Measurements from ENCODE around the gene SAPCD2.
"Not testable (repeated sequence)": the region's sequence is repeated elsewhere in the genome, so short reads cannot be mapped to it uniquely, and the experiment has no call there.

Gene SAPCD2

GRCh38 chr9:137064880-137065164 is 5.5 kb downstream of the SAPCD2 start:
- H3K4me3 ChIP-seq (ENCODE audit: severe bottlenecking) = no peak overlapping the region
- ATAC-seq (ENCODE audit: low read depth) (no peak), DNase-seq (ENCODE audit: low spot score) (no peak)
- peaks cover 9% of the 10 kb centered on the region for H3K4me1 ChIP-seq (ENCODE audit: insufficient read depth, poor library complexity, severe bottlenecking)
- H3K9me3 ChIP-seq (ENCODE audit: severe bottlenecking) = no peaks in the 10 kb centered on the region
- H3K27ac ChIP-seq (ENCODE audit: poor library complexity, severe bottlenecking) = no peak overlapping the region
- TF ChIP-seq CTCF (IDR thresholded peaks at IDR 0.05; ENCODE audit: poor library complexity, severe bottlenecking) = no peak
- no peaks in the 10 kb centered on the region for H3K36me3 ChIP-seq (ENCODE audit: low read depth)
- H3K27me3 ChIP-seq (ENCODE audit: insufficient read depth, poor library complexity, severe bottlenecking) = no peaks in the 10 kb centered on the region

GRCh38 chr9:137064027-137064879 is 6.1 kb downstream of the SAPCD2 start:
- no peaks in the 10 kb centered on the region for H3K36me3 ChIP-seq (ENCODE audit: low read depth)
- peak; percentile 92 for TF ChIP-seq CTCF (IDR thresholded peaks at IDR 0.05; ENCODE audit: poor library complexity, severe bottlenecking)
- peak; percentile 43; the same call in 2 of the 3 replicates for ATAC-seq (ENCODE audit: low read depth)
- H3K4me1 ChIP-seq (ENCODE audit: insufficient read depth, poor library complexity, severe bottlenecking) = peaks cover 9% of the 10 kb centered on the region
- H3K9me3 ChIP-seq (ENCODE audit: severe bottlenecking) = no peaks in the 10 kb centered on the region
- no peak overlapping the region for H3K27ac ChIP-seq (ENCODE audit: poor library complexity, severe bottlenecking)
- no peak overlapping the region for H3K4me3 ChIP-seq (ENCODE audit: severe bottlenecking)
- no peaks in the 10 kb centered on the region for H3K27me3 ChIP-seq (ENCODE audit: insufficient read depth, poor library complexity, severe bottlenecking)
- DNase-seq (ENCODE audit: low spot score) = no peak

GRCh38 chr9:137063311-137064026 is 6.9 kb downstream of the SAPCD2 start:
- Histone ChIP-seq H3K27me3 (ENCODE audit: insufficient read depth, poor library complexity, severe bottlenecking) (no peaks in the 10 kb centered on the region), H3K4me3 (ENCODE audit: severe bottlenecking) (no peak overlapping the region), H3K27ac (ENCODE audit: poor library complexity, severe bottlenecking) (no peak overlapping the region), H3K9me3 (ENCODE audit: severe bottlenecking) (no peaks in the 10 kb centered on the region), H3K36me3 (ENCODE audit: low read depth) (no peaks in the 10 kb centered on the region), H3K4me1 (ENCODE audit: insufficient read depth, poor library complexity, severe bottlenecking) (peaks cover 9% of the 10 kb centered on the region)
- no peak for TF ChIP-seq CTCF (IDR thresholded peaks at IDR 0.05; ENCODE audit: poor library complexity, severe bottlenecking)
- DNase-seq (ENCODE audit: low spot score) = no peak
- peak; percentile 13; the same call in 2 of the 3 replicates for ATAC-seq (ENCODE audit: low read depth)

GRCh38 chr9:137062798-137063197 is 7.6 kb downstream of the SAPCD2 start:
- not testable (repeated sequence) for H3K36me3 ChIP-seq (ENCODE audit: low read depth); H3K4me3 ChIP-seq (ENCODE audit: severe bottlenecking); H3K4me1 ChIP-seq (ENCODE audit: insufficient read depth, poor library complexity, severe bottlenecking); DNase-seq (ENCODE audit: low spot score); H3K27me3 ChIP-seq (ENCODE audit: insufficient read depth, poor library complexity, severe bottlenecking); ATAC-seq (ENCODE audit: low read depth); H3K9me3 ChIP-seq (ENCODE audit: severe bottlenecking)
- peak overlapping the region; percentile 42 for H3K27ac ChIP-seq (ENCODE audit: poor library complexity, severe bottlenecking)

- no peak for DNase-seq (ENCODE audit: low spot score)
- Histone ChIP-seq H3K4me3 (ENCODE audit: severe bottlenecking) (no peak overlapping the region), H3K27ac (ENCODE audit: poor library complexity, severe bottlenecking) (peak overlapping the region; percentile 42), H3K9me3 (ENCODE audit: severe bottlenecking) (no peaks in the 10 kb centered on the region), H3K36me3 (ENCODE audit: low read depth) (no peaks in the 10 kb centered on the region), H3K4me1 (ENCODE audit: insufficient read depth, poor library complexity, severe bottlenecking) (peaks cover 9% of the 10 kb centered on the region), H3K27me3 (ENCODE audit: insufficient read depth, poor library complexity, severe bottlenecking) (no peaks in the 10 kb centered on the region)
- peak; percentile 52; the same call in 2 of the 3 replicates for ATAC-seq (ENCODE audit: low read depth)
- no peak for TF ChIP-seq CTCF (IDR thresholded peaks at IDR 0.05; ENCODE audit: poor library complexity, severe bottlenecking)
Observed at GRCh38 chr9:137062384-137062783, 8.0 kb downstream of the SAPCD2 start.
